ENCODE measurements around the gene MFGE8. TPM values are rescaled to one million over a fixed set of nuclear protein-coding genes. Genes with fewer than 3 reads are reported as not detected.

The MFGE8 gene
- total RNA-seq, 1 donor from 2014 or later: 19.9 TPM

DNA sequence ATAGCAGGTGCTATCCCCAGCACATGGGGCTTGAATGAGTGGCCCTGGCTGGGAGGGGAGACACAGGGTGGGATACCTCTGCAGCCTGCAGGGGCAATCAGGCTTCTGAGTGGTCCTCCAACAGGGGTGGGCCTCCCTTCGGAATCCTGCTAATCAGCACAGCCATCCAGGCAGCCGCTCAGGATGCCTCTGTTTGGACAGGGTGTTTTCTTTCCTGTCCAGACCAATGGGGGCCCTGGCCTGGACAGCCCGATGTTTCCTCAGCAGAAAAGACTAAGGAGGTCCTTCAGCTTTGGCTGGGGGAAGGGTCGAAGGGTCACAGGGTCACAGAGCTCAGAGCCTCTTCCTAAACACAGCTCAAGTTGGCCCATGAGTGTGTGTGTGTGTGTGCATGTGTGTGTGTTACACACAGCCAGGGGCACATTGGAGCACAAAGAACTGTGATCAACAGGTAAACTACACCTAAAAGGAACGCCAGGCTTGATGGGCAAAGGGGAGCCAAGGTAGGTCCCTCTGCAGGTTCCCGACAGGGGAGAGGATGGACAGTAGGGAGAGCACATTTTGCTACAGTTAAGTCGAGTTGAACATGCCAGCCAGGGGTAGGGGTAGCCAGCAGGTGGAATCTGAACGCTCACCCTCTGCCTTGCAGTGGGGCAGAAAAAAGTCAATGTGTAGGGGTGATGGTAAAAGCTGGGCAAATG lies 16.7 kb downstream of the MFGE8 start:
- Mint-ChIP-seq H3K4me3 (ENCODE audit: unreplicated experiment) (no peak overlapping the region), H3K4me1 (ENCODE audit: low read depth, unreplicated experiment) (peaks cover 3% of the 10 kb centered on the region), H3K9me3 (ENCODE audit: unreplicated experiment) (peaks cover 2% of the 10 kb centered on the region), H3K36me3 (ENCODE audit: unreplicated experiment) (no peaks in the 10 kb centered on the region), H3K27ac (ENCODE audit: unreplicated experiment) (no peak overlapping the region), H3K27me3 (ENCODE audit: unreplicated experiment) (peaks cover 12% of the 10 kb centered on the region)
- TF ChIP-seq, protein P1, sequence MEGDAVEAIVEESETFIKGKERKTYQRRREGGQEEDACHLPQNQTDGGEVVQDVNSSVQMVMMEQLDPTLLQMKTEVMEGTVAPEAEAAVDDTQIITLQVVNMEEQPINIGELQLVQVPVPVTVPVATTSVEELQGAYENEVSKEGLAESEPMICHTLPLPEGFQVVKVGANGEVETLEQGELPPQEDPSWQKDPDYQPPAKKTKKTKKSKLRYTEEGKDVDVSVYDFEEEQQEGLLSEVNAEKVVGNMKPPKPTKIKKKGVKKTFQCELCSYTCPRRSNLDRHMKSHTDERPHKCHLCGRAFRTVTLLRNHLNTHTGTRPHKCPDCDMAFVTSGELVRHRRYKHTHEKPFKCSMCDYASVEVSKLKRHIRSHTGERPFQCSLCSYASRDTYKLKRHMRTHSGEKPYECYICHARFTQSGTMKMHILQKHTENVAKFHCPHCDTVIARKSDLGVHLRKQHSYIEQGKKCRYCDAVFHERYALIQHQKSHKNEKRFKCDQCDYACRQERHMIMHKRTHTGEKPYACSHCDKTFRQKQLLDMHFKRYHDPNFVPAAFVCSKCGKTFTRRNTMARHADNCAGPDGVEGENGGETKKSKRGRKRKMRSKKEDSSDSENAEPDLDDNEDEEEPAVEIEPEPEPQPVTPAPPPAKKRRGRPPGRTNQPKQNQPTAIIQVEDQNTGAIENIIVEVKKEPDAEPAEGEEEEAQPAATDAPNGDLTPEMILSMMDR (IDR thresholded peaks at IDR 0.05; ENCODE audit: partially characterized antibody, unreplicated experiment): no peak
- DNase-seq: no peak

DNA sequence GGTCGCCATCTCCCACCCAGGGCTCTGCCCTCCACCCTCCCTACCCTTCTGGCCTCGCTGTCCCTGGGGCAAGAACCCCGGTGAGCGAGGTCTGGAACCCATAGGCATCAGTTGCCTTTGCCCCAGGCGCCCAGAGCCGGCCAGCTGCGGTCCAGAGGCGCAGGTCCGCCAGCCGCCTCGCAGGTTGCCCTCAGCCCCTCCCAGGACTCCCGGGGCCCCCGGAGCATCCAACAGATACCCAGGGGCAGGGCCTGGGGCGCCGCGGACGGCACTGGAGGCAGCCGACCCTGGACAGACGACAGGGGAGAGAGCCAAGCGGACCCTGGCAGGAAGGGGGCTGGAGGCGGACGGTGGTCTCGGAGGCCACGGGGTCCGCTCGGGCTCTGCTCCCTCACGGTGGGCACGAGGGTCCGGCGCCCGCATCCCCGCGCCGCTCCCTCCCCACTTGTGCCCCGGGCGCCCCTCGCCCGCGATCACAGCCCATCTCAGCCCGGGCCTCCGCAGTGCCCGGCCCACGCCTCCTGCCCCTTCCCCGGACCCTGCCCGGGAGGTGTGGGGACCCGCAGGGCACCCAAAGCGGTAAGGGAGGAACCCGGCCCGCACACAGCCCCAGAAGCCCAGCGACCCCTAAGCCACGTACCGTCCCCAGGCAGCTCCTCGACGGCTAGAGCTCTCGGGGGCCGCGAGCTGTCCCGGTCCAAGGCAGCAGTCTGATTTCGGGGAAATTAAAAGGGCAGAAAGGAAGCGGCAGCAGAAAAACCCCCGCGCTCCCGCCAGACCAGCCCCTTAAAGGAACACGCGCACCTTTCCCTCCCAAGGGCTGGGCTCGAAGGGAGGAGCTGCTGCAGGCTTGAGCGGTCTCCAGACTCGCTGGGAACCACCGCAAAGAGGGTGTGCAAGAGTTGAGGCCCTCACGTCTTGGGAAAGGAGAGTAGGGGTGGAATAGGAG lies 18.1 kb downstream of the MFGE8 start, which contains the start of gene HAPLN3:
Gene HAPLN3 (minus strand): TSS at position 726 of the 949 bp plus-strand sequence. CDS start 8,246 bp downstream, outside the sequence.
- H3K36me3 Mint-ChIP-seq (ENCODE audit: unreplicated experiment): no peaks in the 10 kb centered on the region
- H3K4me3 Mint-ChIP-seq (ENCODE audit: unreplicated experiment): peak within 1 kb of the TSS; percentile 40
- H3K27me3 Mint-ChIP-seq (ENCODE audit: unreplicated experiment): peaks cover 12% of the 10 kb centered on the region
- no peak for DNase-seq
- H3K9me3 Mint-ChIP-seq (ENCODE audit: unreplicated experiment): peaks cover 4% of the 10 kb centered on the region
- no peak within 1 kb of the TSS for H3K27ac Mint-ChIP-seq (ENCODE audit: unreplicated experiment)
- TF ChIP-seq, protein P1 (IDR thresholded peaks at IDR 0.05; ENCODE audit: partially characterized antibody, unreplicated experiment): no peak
- peaks cover 3% of the 10 kb centered on the region for H3K4me1 Mint-ChIP-seq (ENCODE audit: low read depth, unreplicated experiment)

DNA sequence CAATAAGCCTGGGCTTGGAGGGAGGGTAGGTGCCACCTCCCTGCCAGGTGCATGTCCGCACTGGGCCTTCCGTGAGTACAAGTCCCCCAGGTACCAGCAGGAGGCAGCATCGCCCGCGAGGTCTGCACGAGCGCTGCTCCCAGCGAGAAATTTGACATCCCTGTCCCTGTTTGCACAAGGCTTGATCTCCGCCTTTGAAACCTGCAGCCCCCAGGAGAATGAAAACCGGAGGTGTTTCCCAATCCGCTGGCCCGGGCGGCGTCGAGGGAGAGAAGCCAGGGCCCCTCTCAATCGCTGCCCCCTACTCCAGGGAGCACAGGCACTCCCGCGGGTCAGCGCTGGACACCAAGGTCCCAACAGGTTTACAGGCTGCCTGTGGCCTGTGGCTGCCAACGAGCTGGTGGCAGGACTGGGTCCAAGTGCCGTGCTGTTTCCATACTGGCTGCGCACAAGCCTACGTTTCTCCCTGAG lies 18.8 kb downstream of the MFGE8 start:
- peaks cover 4% of the 10 kb centered on the region for H3K9me3 Mint-ChIP-seq (ENCODE audit: unreplicated experiment)
- TF ChIP-seq, protein P1 (IDR thresholded peaks at IDR 0.05; ENCODE audit: partially characterized antibody, unreplicated experiment): peak; percentile 70
- H3K4me1 Mint-ChIP-seq (ENCODE audit: low read depth, unreplicated experiment): peaks cover 3% of the 10 kb centered on the region
- peaks cover 12% of the 10 kb centered on the region for H3K27me3 Mint-ChIP-seq (ENCODE audit: unreplicated experiment)
- H3K36me3 Mint-ChIP-seq (ENCODE audit: unreplicated experiment): no peaks in the 10 kb centered on the region
- peak overlapping the region; percentile 40 for H3K4me3 Mint-ChIP-seq (ENCODE audit: unreplicated experiment)
- no peak overlapping the region for H3K27ac Mint-ChIP-seq (ENCODE audit: unreplicated experiment)
- peak; percentile 75 for DNase-seq

DNA sequence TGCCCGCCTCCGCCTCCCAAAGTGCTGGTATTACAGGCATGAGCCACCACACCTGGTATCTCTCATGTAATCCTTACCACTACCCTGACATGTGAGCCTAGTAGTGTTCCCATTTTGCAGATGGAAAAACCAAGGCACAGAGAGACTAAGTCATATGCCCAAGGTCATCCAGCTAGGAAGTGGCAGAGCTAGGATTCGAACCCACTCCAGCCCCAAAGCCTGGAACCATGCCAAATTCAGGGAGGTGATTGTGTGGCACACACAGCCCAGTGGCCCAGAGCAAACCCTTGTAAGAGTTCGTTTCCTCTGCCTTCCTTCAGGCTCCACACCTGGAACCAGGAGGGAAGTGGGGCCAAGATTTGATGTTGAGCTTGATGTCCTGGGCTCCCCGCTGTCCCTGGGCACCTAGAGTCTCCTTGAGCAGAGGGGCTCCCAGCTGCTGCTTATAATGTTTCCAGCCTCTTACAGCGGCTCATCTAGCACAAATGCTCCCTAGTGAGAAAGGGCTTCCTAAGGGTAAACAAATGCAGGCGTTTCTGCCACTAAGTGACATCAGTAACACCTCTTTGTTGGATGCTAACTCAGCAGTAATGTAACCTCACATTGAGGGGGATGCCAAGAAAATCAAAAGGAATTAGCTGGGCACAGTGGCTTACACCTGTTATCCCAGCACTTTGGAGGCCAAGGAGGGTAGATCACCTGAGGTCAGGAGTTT lies 21.5 kb downstream of the MFGE8 start:
- H3K9me3 Mint-ChIP-seq (ENCODE audit: unreplicated experiment): peaks cover 4% of the 10 kb centered on the region
- no peaks in the 10 kb centered on the region for H3K4me1 Mint-ChIP-seq (ENCODE audit: low read depth, unreplicated experiment)
- peaks cover 12% of the 10 kb centered on the region for H3K27me3 Mint-ChIP-seq (ENCODE audit: unreplicated experiment)
- H3K36me3 Mint-ChIP-seq (ENCODE audit: unreplicated experiment): no peaks in the 10 kb centered on the region
- TF ChIP-seq, protein P1 (IDR thresholded peaks at IDR 0.05; ENCODE audit: partially characterized antibody, unreplicated experiment): no peak
- no peak for DNase-seq
- H3K4me3 Mint-ChIP-seq (ENCODE audit: unreplicated experiment): no peak overlapping the region
- H3K27ac Mint-ChIP-seq (ENCODE audit: unreplicated experiment): no peak overlapping the region
